ENCODE data around the gene HEXIM1. TPM values are rescaled to one million over a fixed set of nuclear protein-coding genes. Genes with fewer than 3 reads are reported as not detected.

Gene HEXIM1, protein sequence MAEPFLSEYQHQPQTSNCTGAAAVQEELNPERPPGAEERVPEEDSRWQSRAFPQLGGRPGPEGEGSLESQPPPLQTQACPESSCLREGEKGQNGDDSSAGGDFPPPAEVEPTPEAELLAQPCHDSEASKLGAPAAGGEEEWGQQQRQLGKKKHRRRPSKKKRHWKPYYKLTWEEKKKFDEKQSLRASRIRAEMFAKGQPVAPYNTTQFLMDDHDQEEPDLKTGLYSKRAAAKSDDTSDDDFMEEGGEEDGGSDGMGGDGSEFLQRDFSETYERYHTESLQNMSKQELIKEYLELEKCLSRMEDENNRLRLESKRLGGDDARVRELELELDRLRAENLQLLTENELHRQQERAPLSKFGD
- total RNA-seq, result 7.9 and 8.7 TPM in 2 replicates

DNA sequence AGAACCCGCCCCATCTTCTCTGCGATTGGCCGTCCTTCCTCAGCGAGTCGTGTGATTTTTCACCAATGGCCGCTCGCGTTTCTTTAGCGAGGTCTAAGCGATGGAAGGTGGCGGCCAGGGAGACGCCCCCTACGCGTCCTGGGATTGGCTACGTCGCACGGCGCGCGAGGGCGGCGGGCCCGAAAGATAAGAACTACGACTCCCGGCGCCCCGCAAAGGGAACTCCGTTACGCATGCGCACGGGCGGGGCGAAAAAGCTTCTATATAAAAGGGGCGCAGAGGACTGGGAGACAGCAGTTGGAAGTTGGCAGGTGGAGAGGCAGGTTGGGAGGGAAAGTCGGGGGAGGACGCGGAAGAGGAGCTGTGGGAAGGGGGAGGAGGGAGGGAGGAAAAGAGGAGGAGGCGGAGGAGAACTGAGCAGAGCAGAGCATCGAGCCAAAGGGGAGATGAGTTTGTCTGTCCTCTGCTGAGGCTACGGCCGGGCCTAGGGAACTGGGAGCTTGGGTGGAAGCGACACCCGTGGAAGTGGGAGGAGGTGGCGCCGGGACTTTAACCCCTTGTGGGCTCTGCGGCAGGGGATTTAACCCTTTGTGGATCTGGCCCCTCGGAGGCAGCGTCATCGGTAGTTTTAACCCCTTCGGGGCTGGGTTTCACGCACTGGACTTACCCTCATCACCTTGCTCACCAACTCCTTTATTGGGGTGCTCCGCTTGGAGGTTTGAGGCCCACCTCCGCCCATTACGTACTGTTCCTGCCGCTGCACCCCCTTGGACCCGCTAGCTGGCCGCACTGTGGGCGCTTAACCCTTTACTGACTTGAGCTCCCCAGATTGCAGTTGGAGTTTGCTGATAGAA is at the start of gene HEXIM1:
Gene HEXIM1, plus strand, starts transcription at position 293 of the 854 bp plus-strand sequence. CDS start 716 bp downstream, outside the sequence.

DNA sequence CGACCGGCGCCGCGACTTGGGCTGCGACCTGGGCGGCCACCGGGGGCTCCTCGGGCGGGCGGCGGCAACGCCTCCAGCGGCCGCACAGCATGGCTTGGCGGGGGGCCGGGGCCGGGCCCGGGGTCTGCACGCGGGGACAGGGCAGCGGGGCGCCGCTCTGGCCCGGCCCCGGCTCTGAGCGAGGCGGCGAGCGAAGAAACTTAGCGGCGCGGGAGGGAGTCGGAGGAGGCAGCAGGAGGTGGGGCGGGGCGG is 16.0 kb upstream of the HEXIM1 start, which contains the start of gene PLCD3:
Gene PLCD3, minus strand, starts transcription at position 196 of the 252 bp plus-strand sequence. Its CDS starts 105 bp downstream, at position 91.

DNA sequence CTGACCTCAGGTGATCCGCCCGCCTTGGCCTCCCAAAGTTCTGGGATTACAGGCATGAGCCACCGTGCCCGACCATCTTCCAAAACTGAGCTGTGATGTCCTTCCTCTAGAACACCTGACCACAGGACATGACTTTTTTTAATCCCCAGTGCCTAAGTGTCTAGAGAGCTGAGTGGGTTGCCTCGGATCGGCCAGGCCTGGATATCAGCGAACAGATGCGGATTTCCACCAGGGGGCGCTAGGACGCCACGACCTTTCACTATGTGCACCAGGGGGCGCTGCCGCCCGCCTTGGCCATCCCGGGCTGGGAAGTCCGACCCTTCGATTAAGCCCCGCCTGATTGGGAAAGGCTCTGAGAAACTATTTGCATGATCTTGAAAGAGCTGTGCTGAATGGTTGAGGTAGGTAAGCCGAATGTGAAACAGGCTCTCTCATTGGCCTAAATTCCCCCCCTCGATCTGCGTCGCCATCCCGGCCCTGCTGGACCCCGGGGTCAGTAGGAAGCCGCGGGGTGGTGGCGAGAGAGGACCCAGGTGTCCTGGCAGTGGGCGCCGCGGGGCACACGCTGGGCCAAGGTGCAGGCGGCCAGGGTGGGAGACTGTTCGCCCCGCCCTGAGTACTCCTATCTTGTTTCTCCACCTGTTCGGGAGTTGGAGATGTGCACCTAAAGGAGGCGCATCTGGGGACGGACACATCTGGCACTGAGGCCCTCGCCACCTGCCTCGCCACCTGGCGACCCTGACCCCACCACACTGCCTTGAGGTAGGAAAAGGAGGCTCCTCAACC is 12.9 kb upstream of the HEXIM1 start, which contains the start of gene ACBD4:
Gene ACBD4, plus strand, starts transcription at position 496 of the 786 bp plus-strand sequence. CDS start 458 bp downstream, outside the sequence.

DNA sequence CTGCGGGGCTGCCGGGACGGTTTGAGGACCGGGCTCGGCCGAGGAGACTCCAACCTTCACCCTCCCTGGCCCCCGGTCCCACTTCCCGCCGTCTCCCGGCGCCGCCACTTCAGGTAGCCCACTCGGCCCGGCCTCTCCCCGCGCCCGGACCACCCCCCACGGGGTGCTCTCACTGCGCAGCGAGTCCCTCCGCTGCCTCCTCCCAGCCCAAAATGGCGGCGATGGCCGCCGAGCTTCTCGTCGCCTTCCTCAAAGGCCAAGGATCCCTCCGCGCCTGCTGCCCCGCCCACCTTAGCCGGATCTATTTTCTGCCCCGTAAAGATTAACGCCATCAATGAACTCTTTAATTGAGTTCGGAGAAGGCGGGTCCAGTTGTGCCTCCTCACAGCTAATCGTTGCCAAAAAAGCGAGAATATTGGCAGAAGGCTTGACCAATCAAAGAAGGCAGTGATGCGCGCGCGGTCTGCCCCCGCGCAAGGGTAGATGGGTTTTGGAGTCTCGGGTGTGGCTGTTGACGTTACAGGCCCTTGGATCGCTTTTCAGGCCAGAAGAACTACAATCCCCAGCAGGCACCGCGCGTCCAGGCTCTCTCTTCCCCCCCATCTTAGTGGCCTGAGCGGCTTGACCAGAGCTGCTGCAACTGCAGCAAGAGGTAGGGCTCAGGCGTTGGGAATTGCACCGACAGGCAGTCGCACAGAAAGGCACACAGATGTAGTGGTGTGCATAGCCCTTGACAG is 13.2 kb downstream of the HEXIM1 start, which contains the start of gene HEXIM2:
Gene HEXIM2, plus strand, starts transcription at position 588 of the 737 bp plus-strand sequence. CDS start 919 bp downstream, outside the sequence.

Other genes starting within 250 kb of the HEXIM1 start
- gene EFTUD2, start 249.0 kb upstream of the HEXIM1 start, total RNA-seq, result 88.9 and 207 TPM in 2 replicates
- 0.12 TPM in 1 of 2 replicates, not detected in the other for gene GFAP, start 233.0 kb upstream of the HEXIM1 start, total RNA-seq
- gene KIF18B, start 200.7 kb upstream of the HEXIM1 start, total RNA-seq, result 1.7 and 8.9 TPM in 2 replicates
- 0.22 and 0.37 TPM in 2 replicates for gene C1QL1, start 180.2 kb upstream of the HEXIM1 start, total RNA-seq
- gene DCAKD, start 96.8 kb upstream of the HEXIM1 start, total RNA-seq, result 24.2 and 28.2 TPM in 2 replicates
- gene NMT1, start 87.2 kb upstream of the HEXIM1 start, total RNA-seq, result 94.7 and 98.5 TPM in 2 replicates
- 21.0 and 23.0 TPM in 2 replicates for gene PLCD3, start 16.0 kb upstream of the HEXIM1 start, total RNA-seq
- gene ACBD4, start 12.8 kb upstream of the HEXIM1 start, total RNA-seq, result 3.9 and 7.5 TPM in 2 replicates
- 7.6 and 9.6 TPM in 2 replicates for gene HEXIM2, start 13.4 kb downstream of the HEXIM1 start, total RNA-seq
- gene FMNL1, start 73.4 kb downstream of the HEXIM1 start, total RNA-seq, result 2.2 and 3.9 TPM in 2 replicates
- gene SPATA32, start 113.6 kb downstream of the HEXIM1 start, total RNA-seq, result 0.12 TPM in 1 of 2 replicates, not detected in the other
- 2.7 and 2.9 TPM in 2 replicates for gene MAP3K14, start 168.5 kb downstream of the HEXIM1 start, total RNA-seq

All from uterine smooth muscle cell (primary cell).